GM19099 (cell line): ENCODE results near the gene ZCCHC17.

Source experiments
- POLR2A ChIP-seq: IDR thresholded peaks from 3 replicates; pipeline ENCODE4 v1.6.1; 2011; ENCODE audit warnings: low read depth; ENCODE audit not compliant: insufficient read length; ENCODE audit errors: extremely low read depth

ZCCHC17 gene

DNA sequence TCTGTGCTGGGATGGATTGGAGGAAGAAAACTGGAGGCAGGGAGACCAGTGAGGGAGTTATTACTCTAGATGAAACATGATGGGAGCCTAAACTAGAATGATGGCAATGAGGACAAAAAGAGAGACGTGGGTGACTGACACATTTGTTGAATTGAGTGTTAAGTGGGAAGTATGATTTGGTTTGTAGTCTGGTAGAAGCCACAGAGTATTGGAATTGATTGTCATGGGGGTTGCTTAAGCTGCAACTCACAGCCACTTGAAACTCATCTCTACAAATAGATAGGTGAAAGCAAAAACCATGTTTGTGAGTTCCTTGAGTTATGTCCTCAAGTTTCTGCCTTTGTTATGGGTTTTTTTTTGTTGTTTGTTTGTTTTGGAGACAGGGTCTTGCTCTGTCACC, 47.7 kb downstream of the ZCCHC17 start:
- no peak for TF ChIP-seq POLR2A

DNA sequence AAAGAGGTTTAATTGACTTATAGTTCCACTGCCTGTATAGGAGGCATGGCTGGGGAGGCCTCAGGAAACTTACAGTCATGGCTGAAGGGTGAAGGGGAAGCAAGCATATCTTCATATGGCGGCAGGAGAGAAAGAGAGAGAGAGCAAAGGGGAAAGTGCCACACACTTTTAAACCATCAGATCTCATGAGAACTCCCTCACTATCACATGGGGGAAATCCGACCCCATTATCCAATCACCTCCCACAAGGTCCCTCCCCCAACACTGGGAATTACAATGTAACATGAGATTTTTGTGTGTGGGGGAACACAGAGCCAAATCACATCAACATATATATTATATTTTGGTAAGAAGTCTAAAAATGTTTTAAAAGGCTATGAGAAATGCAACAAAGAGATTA, 48.8 kb downstream of the ZCCHC17 start:
- no peak for TF ChIP-seq POLR2A

DNA sequence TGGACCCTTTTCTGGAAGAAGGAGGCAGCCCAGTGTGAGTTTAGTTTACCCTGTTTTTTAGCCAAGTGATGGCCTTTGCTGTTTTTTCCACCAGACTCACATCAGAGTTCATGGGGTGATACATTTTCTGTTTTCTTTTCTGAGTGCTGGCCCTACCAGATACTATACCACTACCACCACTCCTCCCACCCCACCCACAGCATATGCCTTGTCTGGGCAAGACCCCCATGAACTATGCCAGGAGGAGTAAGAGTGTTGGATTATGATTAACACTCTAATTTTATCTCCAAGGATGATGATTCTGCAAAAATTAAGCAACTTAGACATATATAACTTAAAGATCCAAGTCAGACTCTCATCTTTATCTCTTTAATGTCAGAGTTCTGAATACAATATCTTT, 50.0 kb downstream of the ZCCHC17 start:
- TF ChIP-seq POLR2A: no peak

DNA sequence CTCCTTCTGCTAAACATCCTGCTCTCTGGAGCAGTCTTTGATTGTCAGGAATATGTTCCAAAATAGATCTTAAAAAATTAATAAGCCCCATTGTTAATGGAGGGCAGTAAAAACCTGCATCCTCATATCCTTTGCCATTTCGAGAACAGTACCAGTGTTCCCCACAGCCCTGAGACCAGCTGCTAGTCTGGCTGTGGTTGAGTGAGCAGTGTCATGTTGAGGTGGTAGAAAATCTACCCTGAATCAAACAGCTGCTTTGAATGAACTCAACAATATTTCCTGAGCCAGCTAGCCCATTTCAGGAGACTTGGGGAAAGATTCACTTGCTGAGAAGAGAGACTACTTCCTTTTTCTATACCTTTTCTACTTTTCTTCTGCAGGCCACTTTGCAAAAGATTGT, 51.6 kb downstream of the ZCCHC17 start:
- no peak for TF ChIP-seq POLR2A

DNA sequence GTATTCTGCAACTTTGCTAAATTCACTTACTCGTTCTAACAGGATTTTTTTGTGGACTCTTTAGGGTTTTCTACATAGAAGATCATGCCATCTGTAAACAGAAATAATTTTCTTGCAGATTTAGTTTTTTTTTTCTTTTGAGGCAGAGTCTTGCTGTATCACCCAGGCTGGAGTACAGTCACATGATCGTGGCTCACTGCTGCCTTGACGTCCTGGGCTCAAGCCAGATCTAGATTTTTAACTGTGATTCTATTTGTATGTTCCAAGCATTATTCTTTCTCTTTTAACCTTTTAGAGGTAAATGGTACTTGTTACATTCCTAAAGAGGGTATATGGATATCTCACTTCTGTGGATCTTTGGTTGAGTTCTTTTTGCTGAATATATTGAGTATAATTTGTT, 57.5 kb downstream of the ZCCHC17 start:
- TF ChIP-seq POLR2A: no peak

DNA sequence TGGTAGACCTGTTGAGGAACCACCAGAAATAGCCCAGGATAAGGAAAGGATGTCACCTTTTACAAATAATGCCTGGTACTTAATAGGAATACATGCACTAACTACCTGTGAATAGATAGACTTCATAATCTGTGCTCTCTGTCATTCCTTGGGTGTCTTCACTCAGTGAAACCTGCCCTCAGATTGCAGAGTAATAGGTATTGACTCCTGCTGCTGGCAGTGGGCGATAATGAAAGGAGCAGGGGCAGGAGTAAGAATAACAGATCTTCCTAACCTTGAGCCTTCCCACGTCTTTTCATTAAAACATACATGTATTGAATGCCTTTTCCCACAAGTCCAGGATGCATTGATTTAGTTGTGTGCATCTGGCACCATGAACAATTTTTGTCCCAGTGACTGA, 59.6 kb downstream of the ZCCHC17 start:
- no peak for TF ChIP-seq POLR2A

DNA sequence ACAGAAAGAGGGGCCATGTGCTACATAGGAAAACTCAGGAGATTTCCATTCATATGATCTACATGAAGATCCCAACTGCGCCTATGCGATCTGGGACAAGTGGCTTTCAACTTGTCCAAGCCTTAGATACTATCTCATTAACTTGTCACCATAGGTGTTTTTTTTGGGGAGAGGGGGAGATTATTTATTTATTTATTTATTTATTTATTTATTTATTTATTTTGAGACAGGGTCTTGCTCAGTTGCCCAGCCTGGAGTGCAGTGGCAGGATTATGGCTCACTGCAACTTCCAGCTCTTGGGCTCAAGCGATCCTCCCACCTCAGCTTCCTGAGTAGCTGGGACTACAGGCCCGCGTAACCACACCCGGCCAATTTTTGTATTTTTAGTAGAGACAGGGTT, 64.8 kb downstream of the ZCCHC17 start:
- no peak for TF ChIP-seq POLR2A

DNA sequence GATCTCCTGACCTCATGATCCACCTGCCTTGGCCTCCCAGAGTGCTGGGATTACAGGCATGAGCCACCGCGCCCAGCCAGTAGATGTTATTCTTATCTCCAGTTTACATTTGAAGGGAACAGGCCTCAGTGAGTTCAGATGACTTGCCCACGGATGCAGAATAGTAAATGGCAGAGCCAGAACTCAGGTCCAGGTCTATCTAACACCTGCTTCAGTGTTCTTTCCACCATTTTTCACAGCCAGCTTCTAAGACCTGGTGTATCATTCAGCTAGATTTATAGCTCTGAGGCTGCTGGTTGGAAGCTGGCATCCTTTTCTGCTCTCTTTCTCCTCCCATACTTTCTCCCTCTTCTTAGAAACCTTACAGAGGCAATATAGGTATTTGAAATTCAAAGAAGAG, 65.2 kb downstream of the ZCCHC17 start:
- no peak for TF ChIP-seq POLR2A

DNA sequence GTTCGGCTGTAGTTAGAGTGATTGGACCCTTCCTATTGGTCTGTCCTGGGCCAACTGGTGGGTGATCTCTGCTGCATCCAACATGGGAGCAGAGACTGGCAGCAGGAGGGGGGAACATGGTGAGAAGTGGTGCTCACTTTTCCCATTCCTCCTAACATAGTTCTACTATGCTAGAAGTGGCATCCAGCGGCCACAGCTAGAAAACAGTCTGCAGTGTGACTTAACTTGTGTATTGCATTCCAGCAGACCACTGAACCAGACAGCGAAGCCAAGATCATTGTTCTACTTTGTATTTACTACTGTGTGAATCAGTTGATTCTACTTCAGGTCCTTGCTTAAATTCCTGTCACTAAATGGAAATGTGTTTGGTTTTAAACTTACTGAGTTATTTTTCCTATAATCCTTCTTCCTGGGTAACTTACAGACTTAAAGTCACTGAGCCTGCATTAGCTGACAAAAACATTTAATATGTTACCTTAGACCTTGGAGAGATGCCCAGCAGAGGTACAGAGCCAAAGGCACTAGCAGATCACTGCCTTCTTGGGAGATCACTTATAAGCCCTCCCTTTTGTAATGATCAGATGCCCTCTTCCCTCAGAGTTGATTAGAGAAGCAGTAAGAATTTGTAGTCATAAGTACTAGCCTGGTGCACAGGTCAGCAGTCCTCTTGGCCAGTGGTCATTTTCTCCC, 67.9 kb downstream of the ZCCHC17 start:
- TF ChIP-seq POLR2A: no peak

DNA sequence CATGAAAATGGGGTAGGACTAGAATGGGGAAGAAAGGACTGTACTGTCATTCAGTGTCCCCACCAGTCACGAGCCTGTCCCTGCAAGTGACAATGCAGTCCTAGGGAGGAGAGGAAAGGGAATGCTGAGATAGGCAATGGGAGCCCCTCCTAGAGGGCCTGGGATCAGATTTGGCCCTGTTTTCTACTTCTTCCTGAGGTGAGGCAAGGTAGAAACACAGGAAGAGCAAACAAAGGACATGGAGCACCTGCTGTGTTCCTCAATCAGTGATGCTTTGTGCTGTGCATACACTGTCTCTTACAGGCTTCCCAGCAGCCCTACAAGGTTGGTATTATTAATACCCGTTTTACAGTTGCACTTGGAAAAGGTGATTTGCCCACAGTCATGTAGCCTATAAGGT, 70.0 kb downstream of the ZCCHC17 start:
- no peak for TF ChIP-seq POLR2A

DNA sequence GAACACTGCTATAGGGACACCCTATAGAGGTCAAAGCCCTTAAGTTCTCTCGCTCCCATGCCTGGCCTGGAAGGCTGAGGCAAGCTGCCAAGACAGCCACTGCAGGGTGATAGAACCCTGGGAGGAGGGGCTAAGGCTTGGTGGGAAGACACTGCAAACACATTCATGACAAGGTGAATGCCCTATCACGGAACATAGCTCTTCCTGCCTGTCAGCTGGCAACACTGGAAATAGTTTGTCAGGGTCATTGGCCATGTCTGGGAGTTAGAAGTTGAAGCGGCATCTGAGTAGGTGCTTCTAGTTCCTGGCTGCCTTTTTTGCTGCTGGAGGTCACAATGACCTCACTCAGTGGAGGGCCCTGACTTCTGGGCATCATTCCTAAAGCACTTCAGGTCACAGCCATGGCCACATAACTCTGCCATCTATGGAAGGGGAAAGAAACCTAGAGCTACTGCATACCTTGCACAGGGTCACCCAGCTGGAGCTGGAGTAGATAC, 71.8 kb downstream of the ZCCHC17 start:
- TF ChIP-seq POLR2A: no peak

DNA sequence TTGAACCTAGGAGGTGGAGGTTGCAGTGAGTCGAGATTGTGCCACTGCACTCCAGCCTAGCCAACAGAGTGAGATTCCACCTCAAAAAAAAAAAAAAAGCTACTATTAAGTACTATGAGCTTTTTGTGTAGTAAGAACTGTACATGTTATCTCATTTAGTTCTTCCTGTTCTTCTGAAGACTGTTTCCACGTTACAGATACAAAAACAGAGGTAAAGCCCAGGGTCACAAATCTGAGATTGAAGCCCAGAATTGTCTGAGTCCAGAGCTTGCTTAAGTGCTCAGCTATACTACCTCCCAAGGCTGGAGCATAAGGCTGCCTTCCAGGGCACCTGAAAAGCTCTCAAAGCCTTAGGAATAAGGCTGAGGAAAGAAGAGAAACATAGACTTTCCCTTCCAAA, 73.2 kb downstream of the ZCCHC17 start:
- no peak for TF ChIP-seq POLR2A

DNA sequence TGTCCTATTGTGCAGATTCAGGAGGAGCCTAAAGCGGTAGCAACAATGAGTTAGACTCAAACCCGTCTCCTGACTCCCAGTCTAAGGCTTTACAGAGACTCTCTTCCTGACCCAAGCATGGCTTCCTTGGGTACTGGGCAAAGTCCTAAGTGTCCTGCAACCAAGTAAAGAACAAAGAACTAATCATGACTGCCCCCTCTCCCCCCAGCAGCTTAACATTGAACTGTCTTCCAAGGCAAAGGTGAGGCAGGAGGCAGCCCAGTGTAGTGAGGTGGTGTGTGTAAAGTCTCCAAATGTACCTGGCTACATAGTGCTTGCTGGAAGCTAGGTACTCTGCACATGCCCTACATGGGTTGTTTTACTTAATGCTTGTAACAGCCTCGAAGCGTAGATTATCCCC, 73.7 kb downstream of the ZCCHC17 start:
- no peak for TF ChIP-seq POLR2A

DNA sequence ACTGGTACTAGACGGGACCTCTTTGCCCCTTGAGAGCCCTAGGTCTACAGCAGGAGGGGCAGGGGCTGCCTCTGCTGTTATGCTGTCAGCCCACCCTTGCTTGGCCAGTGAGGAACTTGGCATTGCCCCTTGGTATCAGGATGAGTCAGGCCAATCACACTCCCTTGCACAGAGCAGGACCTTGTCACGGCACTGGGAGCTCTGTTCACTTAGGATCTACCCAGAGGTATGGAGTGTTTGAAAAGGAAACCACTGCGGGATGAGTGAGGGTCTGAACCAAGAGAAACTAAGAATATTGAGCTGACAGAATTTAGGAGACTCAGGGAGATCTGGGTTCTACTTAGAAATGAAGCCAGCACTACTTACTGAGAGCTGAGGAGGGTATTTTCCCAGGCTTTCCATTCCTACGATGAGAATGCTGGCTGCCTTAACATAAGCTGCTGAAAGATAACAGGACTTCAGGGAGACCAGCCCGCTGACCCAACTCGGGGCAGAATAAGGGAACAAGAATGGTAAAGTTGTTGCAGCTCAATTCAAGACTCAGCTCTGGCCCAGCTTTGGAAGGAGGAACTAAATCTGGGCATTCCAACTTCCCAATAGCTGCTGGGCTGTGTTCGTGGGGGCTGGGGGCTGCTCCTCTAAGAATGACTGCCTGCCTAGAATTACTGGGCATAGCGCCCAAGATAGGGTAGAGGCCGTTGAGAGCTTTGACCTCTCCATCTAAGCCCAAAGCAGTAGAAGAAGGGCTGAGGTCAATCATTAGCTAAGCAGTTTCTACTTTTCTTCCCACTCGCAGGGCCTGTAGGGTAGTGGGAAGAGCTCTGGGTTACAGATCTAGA, 74.5 kb downstream of the ZCCHC17 start:
- TF ChIP-seq POLR2A: no peak

DNA sequence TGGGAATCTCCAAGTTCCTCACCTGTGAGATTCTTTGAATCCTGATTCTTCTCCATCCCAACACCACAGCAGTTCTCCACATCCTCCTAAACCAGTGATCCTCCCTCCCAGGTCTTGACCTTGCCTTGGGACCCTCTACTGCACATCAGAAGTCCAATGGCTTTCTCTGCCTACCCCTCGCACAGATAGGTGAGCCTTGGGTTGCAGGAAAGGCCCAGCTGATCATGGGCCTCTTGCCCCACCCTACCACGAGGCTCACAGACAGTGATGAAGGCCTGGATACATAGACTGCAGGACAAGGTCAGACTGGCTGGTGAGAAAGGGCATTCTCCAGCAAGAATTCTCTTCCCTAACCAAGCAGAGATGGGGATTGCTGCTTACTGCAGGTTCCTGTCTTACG, 75.2 kb downstream of the ZCCHC17 start:
- no peak for TF ChIP-seq POLR2A

DNA sequence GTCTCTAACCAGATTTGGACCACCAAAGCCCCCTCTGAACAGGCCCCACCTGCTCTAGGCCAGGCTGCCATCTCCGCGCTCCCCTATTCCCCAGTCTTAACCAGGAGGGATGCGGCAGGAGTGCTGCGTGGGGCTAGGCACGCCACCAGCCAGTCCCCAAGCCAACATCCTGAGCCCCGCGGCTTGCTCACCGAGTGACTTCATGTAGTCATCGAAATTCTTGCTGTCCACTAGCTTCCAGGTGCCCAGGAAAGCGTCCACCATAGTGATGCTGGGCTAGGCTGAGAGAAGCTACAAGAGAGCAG, 75.9 kb downstream of the ZCCHC17 start:
- TF ChIP-seq POLR2A: no peak
